A549 (cell line): ENCODE measurements around the gene RELN.

Experiments
- CTCF ChIP-seq: fragments of >200 bp; sonication (Bioruptor Twin); formaldehyde crosslinking; IDR thresholded peaks from 3 replicates; pipeline ENCODE4 v1.5.1; 2016
- HOXA7 ChIP-seq: fragments of 250-450 bp; sonication (Bioruptor Pico); IDR thresholded peaks from 2 replicates; pipeline ENCODE4 v1.5.0; 2020; ENCODE audit warnings: mild to moderate bottlenecking, moderate library complexity
- HOXB13 ChIP-seq: fragments of 250-450 bp; sonication (Bioruptor Pico); IDR thresholded peaks from 2 replicates; pipeline ENCODE4 v1.5.0; 2020; ENCODE audit warnings: low read depth, mild to moderate bottlenecking, moderate library complexity
- NR3C1 ChIP-seq: fragments of >200 bp; sonication (Bioruptor Twin); formaldehyde crosslinking; IDR thresholded peaks from 3 replicates; pipeline ENCODE4 v1.6.1; 2017
- RFX5 ChIP-seq: fragments of 450-650 bp; IDR thresholded peaks from 2 replicates; pipeline ENCODE4 v1.7.1; 2014; ENCODE audit warnings: antibody characterized with exemption, mild to moderate bottlenecking, moderate library complexity
- SMC3 ChIP-seq: fragments of >200 bp; sonication (Bioruptor Twin); formaldehyde crosslinking; IDR thresholded peaks from 3 replicates; pipeline ENCODE4 v1.6.1; 2018; ENCODE audit warnings: inconsistent platforms

DNA sequence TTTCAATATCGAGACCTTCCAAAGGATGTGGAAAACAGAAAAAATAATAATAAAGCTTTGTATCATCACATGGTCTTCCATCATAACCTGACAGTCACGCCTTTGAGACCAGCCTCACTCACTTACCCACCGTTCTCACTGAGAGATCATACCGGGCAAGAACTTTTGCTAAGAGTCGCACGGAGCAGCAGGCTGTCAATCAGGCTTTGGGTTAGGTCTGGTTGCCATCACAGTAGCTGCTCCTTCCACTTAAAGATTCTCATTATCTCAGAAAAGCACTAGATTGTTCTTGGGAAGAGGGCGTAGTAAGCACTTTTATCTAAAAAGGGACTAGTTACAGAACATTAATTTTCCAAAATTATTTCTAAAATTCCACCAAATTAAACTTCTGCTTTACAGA, 2.0 kb downstream of the RELN start:
- no peak for TF ChIP-seq CTCF
- no peak for TF ChIP-seq HOXB13 (CRISPR knock-in tag)
- no peak for TF ChIP-seq HOXA7 (CRISPR knock-in tag)
- TF ChIP-seq RFX5, result no peak
- TF ChIP-seq SMC3, result no peak
- TF ChIP-seq NR3C1, result no peak
